Measurements from ENCODE around the gene UBE2N.

Gene UBE2N

GRCh38 chr12:93451423-93452158 lies 9.8 kb upstream of the UBE2N start:
- Histone ChIP-seq H3K36me3 (ENCODE audit: insufficient read depth) (no peaks in the 10 kb centered on the region), H3K4me1 (ENCODE audit: low read depth, poor library complexity, severe bottlenecking) (no peaks in the 10 kb centered on the region), H3K79me2 (ENCODE audit: insufficient read depth, low read depth) (no peaks in the 10 kb centered on the region), H3K27me3 (ENCODE audit: insufficient read depth, low read depth) (no peaks in the 10 kb centered on the region), H3K4me2 (no peak overlapping the region), H3K4me3 (IDR thresholded peaks at IDR 0.05; ENCODE audit: insufficient read depth, low read depth, low read length) (no peak overlapping the region), H2AFZ (ENCODE audit: low read depth) (no peak overlapping the region), H4K20me1 (ENCODE audit: insufficient read depth) (no peaks in the 10 kb centered on the region), H3K27ac (no peak overlapping the region), H3K9ac (no peak overlapping the region)
- TF ChIP-seq CTCF (conservative IDR thresholded peaks at IDR 0.05; ENCODE audit: low read depth, low read length) = no peak

- no peak overlapping the region for H3K4me3 ChIP-seq (IDR thresholded peaks at IDR 0.05; ENCODE audit: insufficient read depth, low read depth, low read length)
- no peak overlapping the region for H3K9ac ChIP-seq
- no peaks in the 10 kb centered on the region for H4K20me1 ChIP-seq (ENCODE audit: insufficient read depth)
- no peaks in the 10 kb centered on the region for H3K4me1 ChIP-seq (ENCODE audit: low read depth, poor library complexity, severe bottlenecking)
- TF ChIP-seq CTCF (conservative IDR thresholded peaks at IDR 0.05; ENCODE audit: low read depth, low read length) = no peak
- no peaks in the 10 kb centered on the region for H3K79me2 ChIP-seq (ENCODE audit: insufficient read depth, low read depth)
- no peaks in the 10 kb centered on the region for H3K36me3 ChIP-seq (ENCODE audit: insufficient read depth)
- no peak overlapping the region for H3K4me2 ChIP-seq
- no peak overlapping the region for H2AFZ ChIP-seq (ENCODE audit: low read depth)
- H3K27ac ChIP-seq = no peak overlapping the region
- no peaks in the 10 kb centered on the region for H3K27me3 ChIP-seq (ENCODE audit: insufficient read depth, low read depth)
These were observed 7.5 kb upstream of the UBE2N start for GRCh38 chr12:93449277-93449676.

GRCh38 chr12:93448796-93449195 lies 7.0 kb upstream of the UBE2N start:
- Histone ChIP-seq H3K4me1 (ENCODE audit: low read depth, poor library complexity, severe bottlenecking) (no peaks in the 10 kb centered on the region), H3K4me3 (IDR thresholded peaks at IDR 0.05; ENCODE audit: insufficient read depth, low read depth, low read length) (no peak overlapping the region), H3K79me2 (ENCODE audit: insufficient read depth, low read depth) (no peaks in the 10 kb centered on the region), H3K27me3 (ENCODE audit: insufficient read depth, low read depth) (no peaks in the 10 kb centered on the region), H3K27ac (no peak overlapping the region), H3K4me2 (no peak overlapping the region), H2AFZ (ENCODE audit: low read depth) (no peak overlapping the region), H4K20me1 (ENCODE audit: insufficient read depth) (no peaks in the 10 kb centered on the region), H3K9ac (no peak overlapping the region), H3K36me3 (ENCODE audit: insufficient read depth) (no peaks in the 10 kb centered on the region)
- no peak for TF ChIP-seq CTCF (conservative IDR thresholded peaks at IDR 0.05; ENCODE audit: low read depth, low read length)

GRCh38 chr12:93447555-93448290 lies 6.0 kb upstream of the UBE2N start:
- Histone ChIP-seq H3K27ac (no peak overlapping the region), H3K4me1 (ENCODE audit: low read depth, poor library complexity, severe bottlenecking) (peaks cover 2% of the 10 kb centered on the region), H2AFZ (ENCODE audit: low read depth) (no peak overlapping the region), H3K36me3 (ENCODE audit: insufficient read depth) (no peaks in the 10 kb centered on the region), H4K20me1 (ENCODE audit: insufficient read depth) (no peaks in the 10 kb centered on the region), H3K9ac (no peak overlapping the region), H3K4me3 (IDR thresholded peaks at IDR 0.05; ENCODE audit: insufficient read depth, low read depth, low read length) (no peak overlapping the region), H3K27me3 (ENCODE audit: insufficient read depth, low read depth) (no peaks in the 10 kb centered on the region), H3K4me2 (no peak overlapping the region), H3K79me2 (ENCODE audit: insufficient read depth, low read depth) (no peaks in the 10 kb centered on the region)
- TF ChIP-seq CTCF (conservative IDR thresholded peaks at IDR 0.05; ENCODE audit: low read depth, low read length) = no peak
